IPS-NIHi7 (cell line): Measurements from ENCODE around the gene PITPNM3.
A peak's percentile ranks its signal among the peaks of the same experiment; 100 is the strongest.

Source experiments
- DNase-seq: peaks from one replicate; pipeline ENCODE4 v3.0.0; 2012; ENCODE audit warnings: mixed read lengths; ENCODE audit errors: extremely low spot score

PITPNM3 gene

GRCh38 chr17:6480303-6480675 lies 76.1 kb downstream of the PITPNM3 start:
- DNase-seq: peak; percentile 54

DNA sequence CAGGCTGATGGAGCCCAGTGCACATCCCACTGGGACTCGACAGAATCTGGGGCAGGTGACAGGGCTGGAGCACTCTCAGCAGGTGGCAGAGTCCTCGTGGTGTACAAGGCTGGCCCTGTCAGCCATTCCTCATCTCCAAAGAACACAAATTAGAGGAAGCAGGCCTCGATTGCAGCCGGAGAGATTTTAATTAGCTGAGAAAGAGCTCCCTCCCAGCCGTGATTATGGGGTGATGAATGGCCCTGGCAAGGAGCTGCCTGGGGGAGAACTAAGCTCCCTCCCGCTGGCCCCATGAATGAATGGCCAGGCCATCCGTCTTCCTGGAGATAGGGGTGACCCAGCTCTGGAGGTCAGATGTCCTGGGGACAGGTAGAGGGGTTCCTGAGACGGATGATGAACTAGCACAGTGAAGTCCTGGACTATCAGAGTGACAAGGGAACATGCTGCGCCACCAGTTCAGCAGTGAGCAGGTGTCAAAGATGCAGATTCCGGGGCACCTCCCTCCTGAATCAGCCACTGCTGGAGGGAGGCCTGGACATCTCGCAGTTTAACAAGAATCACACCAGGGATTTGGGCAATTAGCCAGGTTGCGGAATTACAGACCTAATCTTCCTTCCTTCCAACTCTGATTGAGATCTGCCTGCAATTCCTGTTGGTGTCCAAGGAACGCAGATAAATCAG lies 76.6 kb downstream of the PITPNM3 start:
- no peak for DNase-seq

DNA sequence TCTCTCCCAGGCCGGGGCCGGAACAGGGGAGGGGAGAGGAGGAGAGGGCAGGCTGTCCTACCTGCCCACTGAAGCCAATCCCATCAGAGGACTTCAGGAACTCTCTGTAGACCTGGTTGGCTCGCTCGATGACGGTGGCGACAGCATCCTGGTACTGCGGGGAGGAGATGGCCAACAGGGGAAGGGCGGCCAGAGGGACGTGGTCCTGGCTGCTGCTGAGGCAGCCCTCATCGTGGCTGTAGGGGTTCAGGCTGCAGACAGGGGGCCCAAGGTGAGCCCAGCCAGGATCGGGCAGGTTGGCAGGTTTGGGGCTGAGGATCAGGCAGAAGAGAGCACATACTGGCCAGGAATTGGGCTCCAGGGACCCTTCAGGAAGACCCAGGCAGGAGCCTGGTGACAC lies 77.9 kb downstream of the PITPNM3 start:
- no peak for DNase-seq

GRCh38 chr17:6477831-6478383 lies 78.4 kb downstream of the PITPNM3 start:
- no peak for DNase-seq

- DNase-seq: no peak
Observed at GRCh38 chr17:6476810-6477179, 79.6 kb downstream of the PITPNM3 start.

- no peak for DNase-seq
Observed at GRCh38 chr17:6476076-6476809, 80.1 kb downstream of the PITPNM3 start.

GRCh38 chr17:6475411-6475810 lies 80.9 kb downstream of the PITPNM3 start:
- no peak for DNase-seq

DNA sequence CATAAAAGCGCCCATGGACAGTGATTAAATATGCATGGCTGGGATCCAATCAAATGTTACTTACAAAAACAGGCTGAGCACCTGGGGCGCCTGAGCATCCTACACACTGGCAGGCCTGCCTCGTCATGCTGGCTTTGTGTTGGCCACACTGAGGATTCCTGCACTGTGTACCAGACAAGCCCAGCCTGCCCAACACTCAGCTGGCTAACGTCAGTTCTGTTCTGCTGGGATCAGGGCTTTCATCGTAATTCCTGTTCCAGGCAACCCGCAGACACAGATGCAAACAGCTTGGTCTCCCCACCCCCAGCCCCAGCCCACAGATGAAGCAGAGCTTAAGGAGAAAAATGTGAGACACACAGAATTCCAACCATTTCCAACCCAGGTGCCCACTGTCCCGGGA lies 81.4 kb downstream of the PITPNM3 start:
- no peak for DNase-seq

DNA sequence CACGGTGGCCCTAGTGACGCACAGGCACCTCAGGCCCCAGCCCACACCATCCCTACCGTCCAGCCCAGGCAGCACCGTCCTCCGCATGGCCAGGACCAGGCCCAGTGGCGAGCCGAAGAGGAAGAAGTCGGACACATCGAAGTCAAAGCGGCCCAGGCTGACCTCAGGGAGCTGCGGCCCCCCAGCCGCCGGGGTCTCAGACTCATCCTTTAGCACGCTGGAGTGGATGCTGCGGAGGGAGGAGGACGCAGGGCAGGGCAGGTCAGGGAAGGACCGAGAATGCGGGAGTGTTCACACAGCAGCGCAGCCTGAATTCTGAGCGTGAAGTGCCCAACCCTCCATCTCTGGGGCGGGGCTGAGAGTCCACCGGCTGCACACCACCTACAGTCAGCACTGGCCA lies 82.0 kb downstream of the PITPNM3 start:
- no peak for DNase-seq

DNA sequence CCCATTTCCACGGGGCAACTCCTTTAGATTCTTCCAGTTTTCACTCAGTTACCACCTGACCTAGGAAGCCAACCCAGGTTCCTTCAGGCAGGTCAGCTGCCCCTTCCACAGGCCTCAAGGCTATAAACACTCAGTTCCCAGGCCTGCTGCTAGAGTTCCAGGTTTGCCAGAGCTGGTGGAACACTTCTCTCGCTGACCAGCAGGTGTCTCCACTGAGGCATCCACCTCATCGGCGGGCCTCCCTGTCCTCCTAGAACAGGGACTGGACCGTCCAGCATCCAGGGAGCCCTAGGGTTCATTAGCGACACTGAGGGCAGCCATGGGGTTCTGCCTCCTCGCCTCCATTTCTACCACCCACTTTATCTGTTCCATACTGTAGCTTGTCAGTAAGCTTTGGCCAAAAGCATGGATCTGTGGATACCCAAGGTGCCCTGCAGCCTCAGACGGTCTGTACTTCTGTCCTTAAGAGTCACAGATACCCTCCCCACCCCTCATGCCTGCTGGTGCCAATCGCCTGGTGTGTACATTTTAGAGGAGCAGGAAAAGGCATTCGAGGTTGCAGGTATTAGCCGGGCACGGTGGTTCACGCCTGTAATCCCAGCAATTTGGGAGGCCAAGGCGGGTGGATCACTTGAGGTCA lies 83.1 kb downstream of the PITPNM3 start:
- DNase-seq: peak; percentile 93

DNA sequence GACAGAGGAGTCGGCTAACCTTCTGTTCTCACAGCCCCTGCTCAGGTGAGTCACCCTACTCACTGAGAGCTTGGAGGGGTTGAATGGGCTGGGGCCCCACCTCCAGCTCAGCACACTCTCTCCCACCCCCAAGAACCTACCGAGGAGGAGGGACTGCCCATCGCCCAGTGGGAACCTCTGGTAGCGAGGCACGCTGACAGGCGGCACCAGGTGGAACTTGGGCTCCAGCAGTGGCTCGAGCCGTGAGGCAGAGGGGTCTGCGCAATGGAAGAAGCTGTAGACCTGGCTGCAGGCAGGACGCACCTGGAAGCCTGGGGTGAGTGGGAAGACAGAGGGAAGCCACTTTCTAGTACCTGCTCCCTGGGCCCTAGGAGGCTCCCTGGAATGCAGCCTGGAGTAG lies 83.8 kb downstream of the PITPNM3 start:
- DNase-seq: no peak

- peak; percentile 39 for DNase-seq
Observed at GRCh38 chr17:6471531-6472465, 84.6 kb downstream of the PITPNM3 start.

DNA sequence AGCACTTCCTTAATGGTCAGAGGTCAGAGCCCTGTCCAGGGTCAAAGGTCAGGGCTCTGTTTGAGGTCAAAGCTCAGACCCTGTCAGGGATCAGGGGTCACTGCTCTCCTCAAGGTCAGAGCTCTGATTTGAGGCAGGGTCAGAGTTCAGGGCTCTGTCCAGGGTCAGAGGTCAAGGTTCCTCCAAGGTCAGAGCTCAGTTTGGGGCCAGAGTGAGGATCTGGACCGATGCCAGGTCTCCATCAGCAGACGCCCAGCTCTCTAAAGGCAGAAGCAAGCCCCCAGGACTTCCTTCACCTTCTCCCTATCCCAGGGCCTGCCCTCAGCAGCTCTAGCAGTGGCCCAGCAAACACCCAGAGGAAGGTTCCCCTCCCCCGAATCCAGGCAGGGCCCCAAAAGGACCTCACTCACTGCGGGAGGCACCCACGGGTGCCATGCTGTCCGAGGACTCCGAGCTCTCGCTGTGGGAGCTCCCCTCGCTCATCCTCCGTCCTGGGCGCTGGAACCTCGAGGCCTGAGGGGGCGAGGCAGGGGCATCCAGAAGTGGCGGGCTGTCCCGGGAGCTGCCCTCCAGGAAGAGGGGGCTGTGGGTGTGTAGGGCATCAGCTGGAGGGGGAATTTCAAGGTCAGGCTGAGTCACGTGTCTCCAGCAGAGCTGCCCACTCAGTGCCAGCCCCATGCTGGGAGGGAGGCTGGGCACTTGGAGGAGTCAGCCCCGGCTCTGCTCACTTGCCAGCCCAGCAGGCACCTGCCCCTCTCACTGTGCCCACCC lies 85.4 kb downstream of the PITPNM3 start:
- no peak for DNase-seq

DNA sequence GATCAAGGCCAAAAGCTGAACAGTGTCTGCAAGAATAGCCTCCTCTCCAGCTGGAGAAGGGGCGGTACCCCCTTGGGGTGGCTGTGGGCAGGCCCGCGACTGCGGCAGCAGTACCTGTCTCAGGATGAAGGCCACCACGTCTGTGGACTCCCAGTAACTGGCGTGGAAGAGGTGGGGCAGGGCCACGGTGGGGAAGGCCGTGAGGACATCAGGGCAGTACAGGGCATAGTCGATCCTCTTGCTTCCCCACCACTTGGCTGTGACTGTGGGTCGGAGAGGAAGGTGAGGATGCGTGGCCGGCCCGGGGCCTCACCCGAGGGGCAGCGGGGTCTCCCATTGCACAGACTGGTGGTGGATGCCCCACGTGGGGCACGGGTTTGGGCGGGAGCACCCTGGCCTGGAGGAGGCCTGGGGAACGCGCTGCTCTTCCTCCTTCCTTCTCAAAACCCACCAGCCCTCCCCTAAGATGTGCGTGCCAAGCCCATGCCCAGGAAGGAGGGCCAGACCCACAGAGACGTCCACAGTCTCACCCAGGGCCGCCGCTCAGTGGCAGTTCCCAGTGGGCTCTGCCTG lies 86.1 kb downstream of the PITPNM3 start:
- no peak for DNase-seq

DNA sequence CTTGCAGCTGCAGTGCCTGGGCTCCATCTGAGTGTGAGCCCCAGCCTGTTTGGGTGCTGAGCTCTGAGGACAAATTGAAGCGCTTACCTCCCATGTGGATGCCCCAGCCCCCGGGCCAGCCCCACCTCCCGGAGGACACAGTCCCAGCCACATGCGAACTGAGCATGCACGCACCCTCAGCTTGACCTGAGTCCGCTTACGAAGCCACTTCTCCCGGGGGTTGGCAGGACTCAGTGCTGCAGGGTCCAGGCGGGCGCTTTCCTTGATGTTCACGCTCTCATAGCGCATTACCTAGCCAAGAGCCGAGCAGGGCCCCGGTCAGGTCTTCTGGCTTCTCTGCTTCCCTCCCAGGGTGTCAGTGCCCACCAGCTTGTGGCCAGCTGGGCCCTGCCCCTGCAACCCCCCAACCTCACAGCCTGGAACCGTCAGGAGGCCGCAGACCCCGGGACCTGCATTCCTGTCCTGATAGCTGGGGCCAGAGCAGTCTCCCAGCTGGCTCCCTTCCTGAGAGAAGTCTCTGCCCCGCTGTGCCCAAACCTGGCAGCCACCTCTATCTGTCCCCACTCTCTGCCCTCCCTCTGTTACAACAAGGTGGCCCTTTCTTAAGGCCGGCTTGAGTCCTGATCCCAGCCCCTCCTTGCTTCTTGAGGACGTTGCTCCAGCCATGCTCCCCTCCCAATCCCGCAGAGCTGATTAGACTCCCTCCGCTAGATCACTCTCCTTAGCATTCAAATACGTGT lies 88.1 kb downstream of the PITPNM3 start:
- DNase-seq: no peak

DNA sequence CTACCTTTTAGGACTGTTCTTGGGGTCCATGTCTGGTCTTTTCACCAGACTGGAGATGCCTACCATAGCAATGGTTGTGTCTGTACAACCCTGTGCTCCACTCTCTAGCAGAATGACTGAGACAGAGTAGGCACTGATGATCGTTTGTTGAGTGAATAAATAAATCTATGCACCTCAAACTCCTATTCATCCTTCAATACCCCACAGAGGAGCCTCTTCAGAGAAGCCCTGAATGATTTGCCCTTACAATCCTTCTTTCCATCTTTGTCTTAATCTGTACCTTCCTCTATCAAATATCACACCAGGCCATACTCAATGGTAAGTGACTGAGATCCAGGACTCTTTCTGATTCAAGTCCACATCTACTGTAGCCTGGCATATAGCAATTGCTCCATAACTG lies 88.8 kb downstream of the PITPNM3 start:
- DNase-seq: no peak

- no peak for DNase-seq
Observed at GRCh38 chr17:6465206-6466003, 91.0 kb downstream of the PITPNM3 start.

DNA sequence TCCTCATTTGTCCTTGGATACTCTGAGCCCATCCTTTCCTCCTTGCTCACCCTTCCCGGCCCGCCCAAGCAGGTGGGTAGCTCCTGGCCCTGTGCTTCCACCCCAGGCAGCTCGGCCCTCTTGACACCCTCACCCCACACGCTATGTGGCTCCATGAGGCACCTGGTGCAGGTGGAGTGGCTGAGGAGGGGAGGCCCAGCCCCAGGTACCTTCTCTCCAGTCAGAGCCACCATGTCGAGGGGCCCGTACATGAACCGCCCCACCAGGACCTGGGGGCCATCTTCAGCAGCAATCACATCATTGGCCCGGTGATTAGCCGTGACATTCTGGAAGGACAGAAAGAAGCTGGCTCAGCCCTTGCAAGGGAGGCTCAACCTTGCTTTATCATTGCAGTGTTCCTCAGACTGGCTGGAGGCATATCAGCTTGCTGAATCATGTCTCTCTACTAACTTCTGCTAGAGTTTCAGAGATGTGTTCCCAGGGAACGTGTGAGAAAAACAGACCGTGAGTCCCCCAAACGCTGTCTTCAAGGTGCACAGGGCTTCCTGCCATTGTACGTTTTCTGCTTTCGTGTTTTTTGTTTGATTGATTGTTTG lies 91.8 kb downstream of the PITPNM3 start:
- DNase-seq: no peak
